HG03064 (cell line): ENCODE measurements around the gene SPON2.
A peak's percentile ranks its signal among the peaks of the same experiment; 100 is the strongest.

Source experiments
- ATAC-seq: cut with Tn5 transposase; IDR thresholded peaks from one replicate; pipeline ENCODE4 v1.9.1; 2021; ENCODE audit warnings: low read depth; ENCODE audit not compliant: unreplicated experiment

SPON2 gene

DNA sequence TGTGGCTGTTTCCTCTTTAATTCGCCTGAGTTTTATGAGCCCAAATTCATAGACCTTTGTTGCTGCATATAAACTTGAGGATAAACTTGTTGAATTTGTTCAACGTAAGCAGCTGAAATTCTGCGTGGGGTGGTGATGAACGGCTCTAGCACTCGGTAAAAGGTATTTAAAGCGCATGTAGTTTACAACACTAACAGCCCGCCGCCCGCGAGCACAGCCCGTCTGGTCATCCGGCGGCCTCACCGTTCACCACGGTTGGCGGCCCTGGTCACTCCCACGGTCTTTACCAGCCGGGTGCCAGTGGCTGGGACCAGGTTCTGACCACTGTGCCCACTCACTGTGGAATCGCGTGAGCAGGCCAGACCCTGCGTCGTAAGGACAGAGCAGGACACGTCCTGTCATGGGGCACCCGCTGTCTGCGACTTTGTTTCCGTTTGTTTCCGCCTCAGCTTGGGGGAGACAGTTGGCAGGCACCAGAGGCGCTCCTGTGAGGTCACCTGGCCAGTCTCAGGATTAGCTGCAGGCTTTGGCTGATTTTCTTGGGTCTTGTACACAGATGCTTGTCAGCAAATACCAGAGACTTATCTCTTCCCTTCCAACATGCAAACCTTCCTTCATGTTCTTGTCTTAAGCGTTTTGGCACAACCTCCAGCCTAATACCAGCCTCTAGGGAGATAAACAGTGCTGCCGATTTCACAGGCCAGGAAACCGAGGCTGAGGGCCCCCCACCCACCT, 36.8 kb upstream of the SPON2 start:
- no peak for ATAC-seq

DNA sequence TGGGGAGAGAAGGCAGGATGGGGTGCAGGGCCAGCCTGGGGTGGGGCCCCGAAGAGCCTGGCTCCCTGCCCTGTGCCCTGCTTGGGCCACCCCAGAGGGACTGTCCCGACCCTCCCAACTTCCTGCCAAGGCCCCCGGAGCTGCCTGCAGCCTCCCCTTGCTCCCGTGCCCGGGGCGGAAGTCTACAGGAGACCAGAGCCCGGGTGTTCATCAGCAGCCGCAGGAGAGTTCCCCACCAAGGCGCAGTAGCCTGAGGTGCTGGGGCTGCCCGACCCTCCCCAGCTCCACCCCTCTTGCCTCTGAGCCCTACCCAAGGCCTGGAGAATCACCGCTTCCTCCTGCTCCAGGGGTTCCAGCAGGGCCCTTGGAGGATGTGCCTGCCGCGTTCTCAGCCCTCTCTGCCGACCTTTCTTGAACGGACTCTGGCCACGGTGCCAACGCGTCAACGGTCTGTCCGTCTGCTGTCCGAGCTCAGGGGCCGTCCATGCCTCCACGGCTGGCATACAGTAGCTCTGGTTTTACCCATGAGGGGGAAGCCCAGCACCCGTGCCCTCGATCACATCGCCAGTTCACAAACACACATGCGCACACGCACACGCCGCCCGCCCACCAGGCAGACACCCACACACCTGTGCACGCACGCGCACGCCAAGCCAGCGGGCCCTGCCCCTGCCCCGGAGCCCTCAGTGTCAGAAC, 36.0 kb upstream of the SPON2 start:
- ATAC-seq = no peak

DNA sequence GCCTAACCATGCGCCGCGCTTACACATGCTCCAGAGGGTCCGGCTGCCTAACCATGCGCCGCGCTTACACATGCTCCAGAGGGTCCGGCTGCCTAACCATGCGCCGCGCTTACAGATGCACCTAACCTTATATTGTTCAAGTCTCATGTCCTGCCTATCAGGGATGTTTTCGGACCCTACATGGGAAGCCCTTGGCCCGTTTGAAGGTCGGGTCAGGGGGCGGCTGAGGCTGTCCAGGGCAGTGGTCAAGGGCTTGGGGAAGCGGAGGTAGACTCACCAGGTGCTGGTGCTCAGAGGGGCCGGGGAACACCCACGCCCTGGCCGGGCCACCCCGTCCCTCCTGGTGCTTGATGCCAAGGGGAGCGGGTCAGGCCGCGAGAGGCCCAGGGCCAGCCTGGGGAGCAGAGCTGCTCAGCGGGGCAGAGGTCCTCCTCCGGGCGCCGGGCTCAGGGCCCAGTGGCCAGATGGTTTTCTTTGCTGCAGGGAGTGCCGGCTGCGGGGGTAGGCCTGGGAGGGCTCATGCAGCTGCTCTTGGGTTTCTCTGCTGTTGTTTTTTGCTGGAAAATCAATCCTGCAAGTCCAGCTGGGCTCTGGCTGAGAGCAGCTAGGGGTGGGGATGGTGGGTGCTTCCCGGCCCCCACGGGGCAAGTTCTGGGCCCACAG, 35.4 kb upstream of the SPON2 start:
- ATAC-seq = no peak

DNA sequence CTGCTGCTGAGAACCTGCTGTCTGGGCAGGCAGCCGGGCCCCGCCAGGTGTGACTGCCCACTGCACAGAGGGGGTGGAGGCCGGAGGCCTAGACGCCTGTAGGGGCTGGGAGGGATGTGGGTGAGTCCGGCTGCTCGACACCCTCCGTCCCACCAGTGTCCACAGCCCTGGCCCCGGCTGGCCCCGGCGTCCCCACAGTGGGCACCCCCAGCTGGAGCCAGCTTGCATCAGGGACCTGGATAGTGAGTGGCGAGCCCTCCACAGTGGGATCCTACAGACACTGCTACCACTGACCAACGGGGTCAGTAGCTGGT, 34.7 kb upstream of the SPON2 start:
- no peak for ATAC-seq

DNA sequence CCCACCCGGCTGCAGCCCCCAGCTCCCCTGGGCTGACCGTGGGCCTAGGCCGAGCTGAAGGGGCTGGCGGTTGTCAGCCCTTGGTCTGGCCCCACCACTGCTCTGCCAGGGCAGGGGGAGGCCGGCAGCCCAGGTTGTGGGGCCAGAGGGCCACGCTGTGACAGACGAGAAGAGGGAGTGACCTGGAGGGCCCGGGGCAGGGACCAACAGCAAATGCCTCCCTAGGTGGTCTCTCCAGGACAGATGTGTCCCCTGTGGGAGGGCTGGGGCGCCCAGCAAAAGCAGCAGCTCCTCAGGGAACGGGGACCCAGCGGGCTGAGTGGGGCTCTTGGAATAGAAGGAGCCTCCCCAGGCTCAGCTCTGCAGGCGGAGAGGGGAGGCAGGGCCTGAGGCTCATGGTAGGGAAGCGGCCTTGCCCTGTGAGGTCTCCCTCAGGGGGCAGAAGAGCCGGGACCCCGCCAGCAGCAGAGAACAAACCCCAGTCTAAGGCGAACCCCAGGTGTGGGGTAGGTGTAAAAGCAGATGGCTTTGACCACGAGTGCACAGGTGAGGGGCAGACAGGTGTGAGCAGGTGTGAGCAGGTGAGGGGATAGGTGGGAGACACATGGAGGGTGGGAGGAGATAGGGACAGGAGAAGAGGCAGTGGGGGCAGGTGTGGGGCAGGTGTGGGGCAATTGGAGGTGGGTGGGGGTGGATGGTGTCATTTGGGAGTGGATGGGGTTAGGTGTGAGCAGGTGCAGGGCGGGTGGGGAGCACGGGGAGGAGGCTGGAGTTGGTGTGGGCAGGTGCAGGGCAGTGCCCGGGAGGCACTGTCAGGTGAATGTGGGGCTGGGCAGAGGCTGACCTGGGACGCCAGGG, 34.1 kb upstream of the SPON2 start:
- no peak for ATAC-seq

DNA sequence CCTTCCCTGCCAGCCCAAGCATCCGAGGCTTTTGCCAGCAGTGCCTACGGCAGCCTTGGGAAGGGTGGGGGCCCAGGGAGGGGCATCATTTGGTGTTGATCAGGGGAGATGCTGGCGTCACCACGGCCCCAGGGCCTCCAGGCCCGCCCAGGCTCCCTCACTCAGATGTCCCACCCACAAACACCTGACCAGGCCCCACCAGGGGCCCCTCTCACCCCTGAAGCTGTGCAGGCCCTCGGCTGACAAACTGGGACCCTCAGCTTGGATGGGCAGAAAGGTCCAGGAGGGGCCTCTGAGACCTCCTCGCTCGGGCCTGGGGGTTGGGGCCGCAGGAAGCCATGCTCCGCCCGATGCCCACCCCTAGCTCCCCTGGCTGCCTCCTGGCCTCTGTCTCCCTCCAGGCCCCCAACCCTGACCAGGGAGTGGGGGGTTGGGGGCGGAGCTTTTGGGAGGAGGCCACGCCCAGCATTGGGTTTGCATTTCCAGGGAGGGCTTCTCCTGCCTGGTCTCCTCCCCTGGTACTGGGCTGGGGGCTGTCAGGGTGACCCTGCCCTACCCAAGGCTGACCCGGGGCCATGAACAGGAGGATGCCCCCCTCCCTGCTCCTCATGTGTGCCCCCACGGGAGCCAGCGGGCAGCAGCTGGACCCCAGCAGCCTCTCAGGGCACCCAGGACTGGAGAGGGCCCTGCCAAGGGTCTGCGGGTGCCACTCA, 33.4 kb upstream of the SPON2 start:
- ATAC-seq = no peak

DNA sequence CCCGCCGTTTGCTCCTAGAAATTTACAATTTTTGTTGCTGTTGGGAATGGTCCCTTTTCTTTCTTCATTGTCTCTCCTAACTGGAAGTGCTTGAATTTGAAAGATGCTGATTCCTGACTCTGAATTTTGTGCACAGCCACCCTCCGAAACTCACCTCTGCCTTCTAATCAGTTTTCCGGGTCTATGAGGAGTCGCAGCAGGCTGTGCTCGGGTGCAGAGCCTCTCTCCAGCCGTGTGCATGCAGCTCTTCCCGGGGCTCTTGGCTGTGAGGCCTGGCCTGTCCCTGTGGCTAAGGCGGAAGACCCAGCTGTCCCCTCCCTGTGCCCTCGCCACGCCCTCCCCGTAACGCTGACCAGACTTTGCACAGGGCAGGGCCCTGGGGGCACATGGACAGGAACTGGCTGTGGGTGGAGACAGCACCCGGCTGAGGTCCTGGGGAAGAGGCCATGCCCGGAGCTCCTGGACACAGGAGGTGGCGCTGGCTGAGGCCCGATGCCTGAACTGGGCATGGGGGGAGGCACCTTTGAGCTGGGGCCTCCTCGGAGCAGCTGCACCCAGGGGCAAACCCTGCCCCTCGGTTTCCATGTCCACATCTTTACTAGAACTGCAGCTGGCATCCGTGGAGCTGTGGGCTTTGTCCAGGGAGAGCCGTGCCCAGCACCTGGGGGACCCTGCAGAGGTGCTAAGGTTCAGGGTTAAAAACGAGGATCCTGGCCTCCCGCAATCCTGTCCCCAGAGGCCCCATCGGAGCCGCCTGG, 32.6 kb upstream of the SPON2 start:
- no peak for ATAC-seq

DNA sequence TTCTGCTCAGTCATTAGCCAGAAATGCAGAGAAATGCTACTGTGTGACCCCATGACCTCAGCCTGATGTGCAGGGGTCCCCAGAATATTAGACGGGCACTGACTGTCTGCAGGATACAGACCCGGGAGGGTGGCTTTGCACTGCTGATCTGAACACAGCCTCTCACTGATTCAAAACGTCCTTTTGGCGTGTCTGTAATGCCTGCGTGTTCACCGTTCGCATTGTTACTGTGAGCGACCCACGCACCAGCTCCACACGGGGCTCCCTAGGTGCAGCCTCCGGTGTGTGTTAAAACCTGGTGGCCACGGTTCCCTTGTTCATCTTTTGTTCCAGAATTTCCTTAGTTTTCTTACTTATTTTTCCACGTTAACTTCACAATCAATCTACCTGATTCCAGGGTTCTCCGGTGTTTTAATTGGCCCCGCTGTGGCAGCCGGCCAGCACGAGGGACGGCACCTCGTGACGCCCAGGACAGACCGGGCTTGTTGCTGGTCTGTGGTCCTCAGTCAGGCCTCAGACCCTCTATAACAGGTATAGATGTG, 32.0 kb upstream of the SPON2 start:
- ATAC-seq = no peak

DNA sequence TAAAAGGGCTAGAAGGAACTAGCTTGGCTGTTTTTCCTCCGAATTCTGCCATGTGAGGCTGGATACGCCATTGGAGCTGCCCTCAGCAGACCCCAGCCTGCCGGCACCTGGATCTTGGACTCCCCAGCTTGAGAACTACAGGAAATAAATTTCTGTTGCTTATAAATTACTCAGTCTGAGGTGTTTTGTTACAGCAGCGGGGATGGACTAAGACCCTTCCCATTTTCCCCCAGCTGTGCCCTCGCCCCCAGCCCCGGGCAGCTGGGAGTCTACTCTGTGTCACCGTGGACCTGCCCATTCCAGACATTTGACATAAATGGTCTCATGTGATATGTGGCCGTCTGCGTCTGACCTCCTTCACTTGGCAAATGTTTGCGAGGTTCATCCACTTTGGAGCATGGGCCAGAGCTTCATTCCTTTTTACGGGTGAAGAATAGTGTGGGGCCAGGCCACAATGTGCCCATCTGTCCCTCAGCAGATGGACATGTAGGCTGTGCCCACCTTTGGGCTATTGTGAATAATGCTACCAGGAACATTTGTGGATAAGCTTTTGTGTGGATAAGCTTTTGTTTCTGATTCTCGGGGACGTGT, 30.7 kb upstream of the SPON2 start:
- no peak for ATAC-seq

DNA sequence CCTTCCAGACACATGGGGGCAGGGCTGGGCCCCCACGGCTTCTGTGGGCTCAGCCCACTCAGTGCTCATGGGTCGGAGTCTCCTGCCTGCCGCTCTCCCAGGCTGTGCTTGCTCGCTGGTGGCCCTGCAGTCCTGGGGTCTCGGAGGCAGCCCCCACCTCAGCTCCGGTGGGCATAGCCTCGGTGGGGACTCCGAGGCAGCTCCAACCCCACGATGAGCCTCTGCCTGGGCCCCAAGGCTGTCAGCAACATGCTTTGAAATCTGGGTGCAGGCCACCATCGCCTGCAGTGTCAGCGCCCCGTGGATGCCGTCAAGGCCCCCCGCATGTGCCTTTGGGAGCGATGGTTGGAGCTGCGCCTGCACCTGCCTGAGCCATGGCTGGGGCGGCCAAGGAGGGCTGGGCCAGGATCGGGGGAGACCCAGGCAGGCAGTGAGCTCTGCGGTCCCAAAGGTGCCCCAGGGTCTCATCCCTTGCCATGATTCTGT, 30.2 kb upstream of the SPON2 start:
- ATAC-seq = no peak

DNA sequence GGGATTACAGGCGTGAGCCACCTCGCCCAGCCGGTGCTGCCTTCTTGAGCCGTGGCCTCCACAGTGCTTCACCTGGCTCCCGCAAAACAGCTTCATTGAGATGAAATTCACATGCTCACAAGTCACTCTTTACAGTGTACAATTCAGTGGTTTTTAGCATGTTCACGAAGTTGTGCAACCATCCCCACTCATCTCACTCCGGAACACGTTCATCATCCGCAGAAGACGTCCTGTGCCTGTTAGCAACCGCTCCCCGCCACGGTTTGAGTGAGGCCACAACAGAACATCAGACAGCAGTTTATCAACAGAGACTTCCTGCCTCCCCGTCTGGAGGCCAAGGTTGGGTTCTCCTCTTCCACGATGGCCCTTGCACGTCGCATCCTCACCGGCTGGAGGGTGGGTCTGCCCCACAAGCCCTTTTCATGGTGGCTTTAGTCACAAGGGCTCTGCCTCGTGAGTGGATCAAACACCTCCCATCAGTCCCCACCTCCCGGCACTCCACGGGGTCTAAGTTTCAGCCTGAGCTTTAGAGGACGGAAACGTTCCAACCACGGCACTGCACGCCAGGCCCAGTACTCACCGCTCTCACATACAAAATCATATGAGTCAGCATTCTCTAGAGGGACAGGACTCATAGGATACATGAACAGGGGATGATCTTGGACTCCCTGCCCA, 29.6 kb upstream of the SPON2 start:
- peak; percentile 35 for ATAC-seq

DNA sequence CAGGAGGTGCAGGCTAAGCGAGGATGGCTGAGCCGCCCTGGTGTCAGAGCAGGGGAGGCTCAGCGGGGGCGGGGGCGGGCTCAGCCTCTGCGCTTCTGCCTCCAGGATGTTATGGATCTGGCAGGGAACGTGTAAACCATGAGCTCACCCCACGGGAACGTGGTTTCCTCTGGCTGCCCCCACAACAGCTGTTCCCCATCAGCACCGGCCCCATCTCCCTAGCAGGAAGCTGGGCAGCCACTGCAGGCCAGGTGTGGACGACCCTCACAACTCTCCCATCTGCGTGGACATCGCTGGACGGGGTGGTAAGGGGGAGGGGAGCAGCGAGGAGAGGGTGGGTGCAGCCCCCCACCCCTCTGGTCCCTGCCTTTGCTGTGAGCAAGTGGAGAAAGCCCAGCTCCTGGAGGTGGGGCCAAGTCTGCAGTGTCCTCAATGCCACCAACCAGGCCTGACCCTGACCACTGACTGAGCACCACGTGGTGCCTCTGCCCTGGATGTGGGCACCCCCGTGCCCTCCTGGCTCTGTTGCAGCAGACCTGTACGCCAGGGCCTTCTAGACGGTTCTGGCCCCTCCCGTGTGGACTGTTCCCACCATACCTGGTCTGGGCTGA, 28.1 kb upstream of the SPON2 start:
- ATAC-seq = no peak

DNA sequence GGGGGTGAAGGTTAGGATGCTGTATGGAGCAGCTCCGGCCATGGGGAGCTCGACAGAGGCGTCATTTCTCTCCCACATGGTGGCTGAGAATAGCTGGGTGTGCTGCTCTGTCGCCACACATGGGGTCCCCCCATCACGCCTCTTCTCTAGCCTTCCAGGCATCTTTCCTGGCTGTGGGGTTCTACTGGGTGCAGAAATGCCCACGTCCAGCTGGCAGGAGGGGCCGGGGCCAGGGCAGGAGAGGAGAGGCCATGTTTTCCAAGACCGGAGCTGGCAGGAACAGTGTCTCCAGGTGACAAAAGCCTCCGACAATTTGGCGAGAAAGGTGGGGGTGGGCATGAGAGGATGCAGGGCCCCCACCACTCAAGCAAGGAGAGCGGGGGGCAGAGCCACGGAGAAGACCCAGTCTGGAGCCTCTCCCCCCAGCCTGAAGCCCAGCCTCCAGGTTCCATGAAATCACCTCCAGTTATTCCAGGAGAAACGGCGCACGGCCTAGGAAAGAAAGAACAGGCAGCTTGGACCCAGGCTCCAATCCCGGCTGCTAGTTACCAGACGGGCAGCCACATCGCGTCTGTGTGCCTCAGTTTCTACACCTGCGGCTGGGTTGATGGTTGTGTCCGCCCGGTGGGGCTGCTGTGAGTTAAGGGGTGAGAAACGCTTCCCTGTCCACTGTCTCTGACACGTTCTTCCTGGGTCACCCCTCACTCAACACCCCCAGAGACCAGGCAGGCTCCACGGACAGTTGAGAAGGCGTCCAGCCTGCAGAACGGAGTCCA, 27.4 kb upstream of the SPON2 start:
- no peak for ATAC-seq

DNA sequence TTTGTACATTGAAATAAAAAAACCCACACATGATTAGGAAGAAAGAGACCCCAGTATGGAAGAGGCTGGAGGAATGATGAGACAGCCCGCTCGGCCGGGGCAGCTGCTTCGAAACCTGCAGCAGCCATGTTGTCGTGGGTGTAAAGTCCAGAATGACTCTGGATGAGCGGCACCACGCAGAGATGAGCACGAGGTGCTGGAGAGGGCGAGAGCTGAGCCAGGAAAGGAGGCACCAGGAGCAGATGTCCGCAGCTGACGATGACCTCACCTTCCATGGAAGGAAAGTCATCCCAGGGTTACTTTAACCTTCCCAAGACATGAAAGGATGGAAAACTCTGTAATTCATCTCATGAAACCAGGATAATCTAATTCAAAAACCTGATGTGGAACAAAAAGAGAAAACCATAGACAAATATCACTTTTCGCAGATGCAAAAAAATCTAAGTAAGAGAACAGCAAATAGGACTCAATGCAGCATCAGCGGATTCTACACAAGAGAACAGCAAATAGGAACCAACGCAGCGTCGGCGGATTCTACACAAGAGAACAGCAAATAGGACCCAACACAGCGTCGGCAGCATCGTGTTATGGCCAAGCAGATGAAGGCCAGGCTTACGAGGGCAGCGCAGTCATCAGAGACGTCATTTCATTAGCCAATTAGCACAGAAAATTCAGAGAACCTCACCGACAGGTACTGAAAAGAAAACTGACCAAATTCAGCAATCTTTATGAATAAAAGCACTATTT, 25.9 kb upstream of the SPON2 start:
- no peak for ATAC-seq

DNA sequence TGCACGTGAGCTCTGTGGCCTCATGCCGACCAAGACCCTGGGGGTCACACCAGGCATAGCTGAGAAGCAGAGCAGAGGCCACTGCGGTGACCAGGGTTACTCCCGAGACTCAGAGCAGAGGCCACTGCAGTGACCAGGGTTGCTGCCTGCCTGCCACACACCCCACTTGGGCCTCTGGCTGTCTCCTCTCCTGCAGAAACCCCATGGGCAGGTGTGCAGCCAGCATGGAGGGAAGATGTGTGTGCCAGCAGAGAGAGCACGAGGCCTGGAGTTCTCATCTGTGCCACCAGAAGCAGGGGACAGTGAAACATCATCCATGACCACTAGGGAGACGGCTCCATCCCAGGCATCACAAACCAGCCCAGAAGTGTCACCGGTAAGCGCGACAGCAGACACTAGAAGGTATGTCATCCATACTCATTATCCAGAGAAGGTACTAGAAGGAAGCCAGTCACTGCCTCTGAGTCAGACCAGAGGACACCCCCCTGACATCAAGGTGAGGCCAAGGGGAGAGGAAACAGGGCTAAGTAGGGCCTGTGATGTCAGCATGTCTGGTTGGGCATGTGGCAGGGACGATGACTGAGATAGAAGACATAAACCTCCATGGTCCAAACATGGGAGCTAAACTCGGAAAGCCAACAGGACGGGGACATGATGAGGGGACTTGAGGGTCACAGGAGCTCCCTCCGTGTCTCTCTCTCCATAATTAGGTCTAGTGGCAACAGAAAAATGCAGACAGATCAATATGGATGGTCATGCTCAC, 24.2 kb upstream of the SPON2 start:
- ATAC-seq = no peak

DNA sequence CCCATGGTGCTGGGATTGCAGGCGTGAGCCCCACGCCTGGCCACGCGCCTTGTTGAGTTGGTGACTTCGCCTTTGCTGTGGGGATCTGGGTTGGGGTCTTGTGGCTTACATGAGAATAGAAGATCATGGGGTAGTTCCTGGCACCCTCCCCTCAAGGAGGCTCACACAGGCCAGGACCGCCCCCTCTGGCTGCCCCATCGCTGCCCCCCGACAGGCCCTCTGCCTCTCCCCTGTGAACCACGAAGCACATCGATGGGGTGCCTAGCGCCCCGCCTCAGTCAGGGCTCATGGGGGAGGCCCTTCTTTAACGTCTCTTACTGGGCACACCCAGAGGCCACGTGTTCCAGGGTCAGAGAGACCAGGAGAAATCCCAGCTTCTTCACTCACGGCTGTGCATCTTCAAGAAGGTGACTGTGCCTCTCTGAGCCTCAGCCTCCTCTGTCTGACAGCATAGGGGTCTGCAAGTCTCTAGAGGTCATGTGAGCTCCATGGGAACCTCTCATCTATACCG, 23.6 kb upstream of the SPON2 start:
- no peak for ATAC-seq
